ENCODE measurements around the gene GALNT5.

Gene GALNT5

DNA sequence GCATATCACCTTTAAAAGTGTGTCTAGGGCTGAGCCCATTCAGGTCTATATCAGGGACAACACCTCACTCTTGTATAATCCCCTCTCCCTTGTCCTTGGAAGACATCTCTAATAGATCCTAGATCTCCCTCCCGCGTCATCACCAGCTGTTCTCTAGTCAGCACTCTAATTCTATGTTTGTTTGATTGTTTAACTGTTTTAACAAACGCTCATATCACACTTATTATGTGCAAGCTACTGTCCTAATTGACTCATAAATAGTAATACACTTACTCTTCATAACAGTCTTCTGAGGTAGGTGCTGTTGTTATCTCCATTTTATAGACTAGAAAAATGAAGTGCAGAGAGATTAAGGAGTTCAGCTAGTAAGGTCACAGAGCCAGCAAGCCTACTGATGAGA is 69.7 kb downstream of the GALNT5 start:
- no peak for DNase-seq

DNA sequence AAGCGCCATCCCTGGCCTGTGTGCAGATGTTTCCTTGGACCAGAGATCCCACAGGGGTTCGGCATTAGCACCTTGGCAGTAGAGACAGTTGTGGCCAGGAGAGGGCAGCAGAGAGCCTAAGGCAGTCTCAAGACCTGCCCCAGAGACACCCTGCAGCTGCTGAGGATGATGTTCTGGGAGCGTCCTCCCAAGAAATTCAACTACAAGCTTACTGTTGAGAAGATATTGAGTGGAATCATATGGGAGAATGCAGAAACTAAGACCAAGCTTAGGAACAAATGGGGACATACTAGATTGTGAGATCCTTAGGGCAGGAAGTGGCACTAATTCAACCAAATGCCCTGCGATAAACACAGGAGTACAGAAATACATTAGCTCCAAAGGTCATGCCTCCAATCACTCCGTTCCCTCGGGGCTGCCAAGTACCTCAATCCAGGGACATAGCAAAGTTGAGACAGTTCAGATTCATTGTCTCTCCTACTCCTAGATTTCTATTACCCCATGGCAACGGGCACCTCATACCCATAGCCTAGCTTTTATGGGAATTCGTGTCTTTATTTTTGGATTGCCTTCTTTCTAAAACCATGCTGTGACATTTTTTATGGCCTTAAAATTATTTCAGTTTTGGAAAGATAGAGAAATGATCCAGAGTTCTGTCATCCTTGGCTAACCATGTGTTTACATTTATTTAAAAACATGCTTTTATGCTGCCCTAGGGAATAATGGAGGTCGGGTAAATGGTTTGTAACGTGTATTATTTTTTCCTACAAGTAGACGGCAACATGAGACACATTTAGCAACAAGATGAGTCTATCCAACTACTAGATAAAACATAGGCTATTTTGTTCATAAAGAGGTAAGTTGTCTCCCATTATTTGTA is 70.4 kb downstream of the GALNT5 start:
- DNase-seq: peak; percentile 64

DNA sequence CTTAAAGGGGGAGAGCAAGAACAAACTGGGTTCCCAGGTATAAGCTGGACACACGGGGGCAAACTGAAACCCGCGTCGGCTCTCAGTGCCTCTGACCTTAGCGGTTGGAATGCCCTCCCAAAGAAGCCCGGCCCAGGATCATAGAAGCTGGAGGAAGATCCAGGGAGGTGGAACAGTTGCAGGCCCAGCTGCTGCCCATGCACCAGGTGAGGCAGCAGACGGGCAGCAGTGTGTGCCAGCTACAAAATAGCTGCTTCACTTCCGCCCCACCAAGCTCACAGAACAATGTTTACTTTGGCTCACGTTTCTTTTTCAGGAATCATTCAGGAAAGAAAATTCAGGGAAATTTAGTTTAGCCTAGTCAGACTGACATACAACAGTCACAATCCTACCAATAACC is 72.0 kb downstream of the GALNT5 start:
- no peak for DNase-seq

- DNase-seq: no peak
Measured at GRCh38 chr2:157333304-157334047, 76.0 kb downstream of the GALNT5 start.

DNA sequence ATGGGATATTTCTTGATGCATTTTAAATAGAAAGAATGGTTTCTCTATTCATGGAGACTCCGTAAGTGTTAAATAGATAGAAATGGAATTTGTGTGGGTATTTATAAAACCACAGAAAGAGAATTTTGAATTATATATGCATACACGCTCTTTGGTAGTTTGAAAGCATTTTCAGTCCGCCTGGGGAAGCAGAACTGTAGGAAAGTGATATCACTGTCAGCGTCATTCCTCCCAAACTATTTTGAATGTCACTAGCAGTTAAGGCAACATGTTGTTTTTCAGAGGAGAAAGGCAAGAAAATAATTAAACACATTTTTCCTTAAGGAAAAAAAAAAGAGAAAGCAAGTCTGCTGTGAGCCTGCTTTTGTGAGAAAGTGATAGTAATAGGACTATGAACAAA is 76.8 kb downstream of the GALNT5 start:
- no peak for DNase-seq

DNA sequence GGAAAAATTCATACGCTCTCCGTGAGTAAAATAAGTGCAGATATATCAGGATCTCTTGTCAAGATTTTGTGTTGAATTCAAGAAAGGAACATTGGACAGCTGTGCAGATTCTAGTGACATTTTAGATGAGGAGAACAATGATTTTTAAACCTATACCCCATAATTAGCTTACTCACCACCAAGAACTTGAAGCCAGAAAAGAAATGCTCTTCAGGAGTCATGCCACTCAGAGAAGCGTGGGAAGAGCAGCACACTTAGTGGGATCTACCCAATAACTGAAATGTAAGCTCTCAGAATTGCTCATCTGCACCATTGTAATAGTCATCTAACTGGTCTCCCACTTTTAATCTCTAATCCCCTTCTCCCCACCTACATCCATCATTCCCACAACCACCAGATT is 77.3 kb downstream of the GALNT5 start:
- no peak for DNase-seq

DNA sequence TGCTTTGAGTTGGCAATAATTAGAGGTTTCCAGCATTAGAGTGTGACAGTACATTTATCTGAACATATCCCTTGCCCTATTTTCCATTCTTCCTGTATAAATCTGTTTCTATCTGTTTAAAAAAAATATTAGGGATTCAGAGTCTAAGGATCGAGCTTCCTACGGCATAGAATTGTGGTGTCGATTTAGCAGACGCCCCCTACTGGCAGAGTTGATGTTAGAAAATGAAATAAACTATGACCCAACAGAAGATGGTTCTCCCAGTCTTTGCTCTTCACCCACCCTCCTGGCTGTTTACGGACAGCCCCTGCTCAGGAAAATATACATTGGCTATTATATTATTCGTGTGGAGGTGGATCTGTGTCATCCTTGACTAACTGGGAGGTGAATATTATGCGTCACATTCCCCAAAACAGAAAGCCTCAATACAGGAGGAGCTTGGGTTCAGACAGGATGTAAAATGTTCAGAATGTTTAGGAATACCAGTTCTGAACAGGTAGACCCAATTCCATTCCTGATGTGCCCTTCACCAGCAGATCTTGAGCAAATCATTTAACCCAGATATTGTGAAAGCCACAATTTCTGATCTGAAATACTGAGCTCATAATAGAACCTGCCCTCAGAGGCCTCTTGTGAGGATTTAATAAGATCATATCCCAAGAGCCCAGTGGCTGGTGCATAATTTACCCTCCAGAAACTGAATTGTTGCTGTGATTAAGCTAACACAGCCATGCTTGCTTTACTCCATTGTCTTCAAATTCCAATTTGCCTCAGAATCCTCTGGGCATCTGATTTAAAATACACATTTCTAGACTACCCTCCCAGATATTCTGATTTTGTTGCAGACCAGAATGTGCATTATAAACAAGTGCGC is 78.9 kb downstream of the GALNT5 start:
- DNase-seq: peak; percentile 44

DNA sequence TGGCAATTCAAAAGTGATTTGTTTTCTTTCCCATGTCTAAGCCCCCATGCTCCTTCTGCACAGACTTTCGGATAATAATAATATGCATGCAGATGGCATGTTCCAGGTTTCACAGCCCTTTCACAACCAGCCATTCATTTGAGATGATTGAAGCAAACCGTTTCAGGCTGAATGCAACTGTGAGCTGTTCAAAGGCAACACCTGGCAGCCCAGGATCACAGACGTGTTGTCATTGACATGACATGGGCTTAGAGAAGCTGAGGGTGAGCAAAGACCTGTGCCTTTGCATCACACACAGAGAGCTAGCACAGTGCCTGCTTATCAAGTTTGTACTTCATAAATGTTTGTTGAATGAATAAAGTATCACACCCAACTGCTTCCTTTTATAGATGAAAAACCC is 80.5 kb downstream of the GALNT5 start:
- no peak for DNase-seq

- peak; percentile 25 for DNase-seq
Measured at GRCh38 chr2:157339965-157340655, 82.6 kb downstream of the GALNT5 start.

DNA sequence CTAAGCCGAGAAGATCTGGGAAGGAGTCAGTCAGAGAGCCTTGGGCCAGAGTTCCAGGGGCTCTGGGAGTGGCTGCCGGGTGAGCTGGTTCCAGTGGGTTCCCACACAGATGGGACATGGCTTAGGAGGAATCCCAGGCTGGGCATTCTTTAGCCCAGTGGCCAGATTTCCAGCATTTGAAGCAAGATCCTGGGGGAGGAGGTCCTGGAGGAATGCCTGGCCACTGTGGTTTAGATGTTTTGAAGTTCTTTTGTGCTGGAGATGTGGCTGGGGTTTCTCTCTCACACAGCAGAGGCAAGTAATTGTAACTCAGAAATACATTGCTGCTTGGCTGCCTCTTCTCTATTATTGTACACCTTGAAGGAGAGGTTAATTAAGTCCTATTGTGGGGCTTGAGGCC is 83.9 kb downstream of the GALNT5 start:
- DNase-seq: peak; percentile 47

GRCh38 chr2:157345647-157346389 is 88.3 kb downstream of the GALNT5 start:
- no peak for DNase-seq

DNA sequence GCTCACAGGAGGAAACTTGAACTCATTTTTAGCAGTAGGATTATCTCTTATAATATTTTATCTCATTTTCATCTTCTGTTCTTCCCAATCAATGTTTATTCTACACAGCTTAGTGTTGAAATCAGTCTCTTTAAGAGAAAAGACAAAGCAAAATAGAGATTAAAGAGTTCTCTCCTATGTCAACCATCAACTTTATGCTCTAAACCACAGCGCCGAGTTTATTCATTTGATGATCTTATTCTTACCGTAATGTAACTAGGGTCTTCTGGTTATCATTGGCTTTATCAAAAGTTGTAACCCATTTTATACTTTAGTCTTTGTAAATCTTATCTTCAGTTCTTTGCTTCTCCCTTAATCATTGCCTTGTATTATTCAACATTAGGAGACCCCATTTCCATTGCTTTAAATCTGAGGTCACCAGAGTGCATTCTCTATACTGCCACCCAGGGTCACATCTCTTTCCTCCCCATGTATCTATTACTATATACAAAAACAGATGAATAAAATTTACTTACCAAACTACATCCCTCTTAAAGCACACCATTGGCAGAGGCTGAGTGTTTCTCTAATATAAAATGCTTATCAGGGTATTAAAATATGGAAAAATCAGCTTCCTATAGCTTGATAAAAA is 90.9 kb downstream of the GALNT5 start:
- no peak for DNase-seq

GRCh38 chr2:157349949-157350515 is 92.5 kb downstream of the GALNT5 start:
- peak; percentile 54 for DNase-seq

DNA sequence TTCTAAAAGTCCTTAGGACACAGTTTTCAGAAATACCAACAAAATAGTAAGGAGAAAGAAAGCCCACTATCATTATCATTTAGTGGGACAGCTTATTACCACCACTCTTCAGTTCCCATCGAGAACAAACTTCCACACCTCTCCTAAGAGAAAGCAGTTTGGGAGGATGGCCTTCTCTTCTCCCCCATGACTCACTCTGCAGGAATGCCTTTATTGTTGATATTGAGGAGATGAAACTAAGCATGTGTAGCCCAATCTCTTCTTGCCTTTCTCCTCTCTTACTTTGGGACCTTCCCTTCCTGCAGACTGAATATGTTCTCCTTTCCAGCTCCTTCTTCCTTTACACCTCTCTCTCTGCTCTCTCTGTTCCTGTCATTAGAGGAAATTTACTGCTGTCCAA is 98.1 kb downstream of the GALNT5 start:
- DNase-seq: peak; percentile 61

DNA sequence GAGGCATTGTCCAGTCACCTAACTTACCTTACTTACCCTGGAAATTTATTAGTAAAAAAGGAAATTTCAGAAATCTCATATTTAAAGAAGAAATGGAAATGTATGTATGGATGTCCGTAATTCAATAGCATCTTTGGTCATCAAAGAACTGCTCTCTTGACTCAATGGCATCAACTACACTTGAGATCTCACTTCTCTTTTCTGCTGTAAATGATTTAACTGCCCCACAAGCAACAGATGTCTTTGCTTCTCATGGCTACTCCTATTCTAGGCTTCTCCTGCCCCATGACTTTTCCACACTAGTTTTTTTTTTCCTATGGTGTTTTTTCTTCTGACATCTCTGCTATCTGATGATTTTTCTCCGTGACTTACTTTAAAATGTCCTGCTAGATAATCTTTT is 102.1 kb downstream of the GALNT5 start:
- DNase-seq: no peak

- no peak for DNase-seq
Measured at GRCh38 chr2:157361526-157361925, 104.0 kb downstream of the GALNT5 start.

DNA sequence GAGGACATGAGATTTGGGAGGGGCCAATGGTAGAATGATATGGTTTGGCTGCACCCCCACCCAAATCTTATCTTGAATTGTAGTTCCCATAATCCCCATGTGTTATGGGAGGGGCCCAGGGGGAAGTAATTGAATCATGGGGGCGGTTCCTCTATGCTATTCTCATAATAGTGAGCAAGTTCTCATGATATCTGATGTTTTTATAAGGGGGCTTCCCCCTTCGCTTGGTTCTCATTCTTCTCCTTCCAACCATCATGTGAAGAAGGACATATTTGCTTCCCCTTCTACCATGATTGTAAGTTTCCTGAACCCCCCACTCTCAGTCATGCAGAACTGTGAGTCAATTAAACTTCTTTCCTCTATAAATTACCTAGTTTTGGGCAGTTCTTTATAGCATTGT is 105.1 kb downstream of the GALNT5 start:
- no peak for DNase-seq

- peak; percentile 41 for DNase-seq
Measured at GRCh38 chr2:157363612-157364101, 106.2 kb downstream of the GALNT5 start.
